Measurements from ENCODE around the gene FCHO2.

The FCHO2 gene

GRCh38 chr5:73135429-73136054 lies 179.7 kb downstream of the FCHO2 start:
- DNase-seq (ENCODE audit: low read depth), result no peak

GRCh38 chr5:73136055-73136562 lies 180.3 kb downstream of the FCHO2 start:
- no peak for DNase-seq (ENCODE audit: low read depth)

GRCh38 chr5:73137563-73138530 lies 182.0 kb downstream of the FCHO2 start:
- DNase-seq (ENCODE audit: low read depth), result no peak

- no peak for DNase-seq (ENCODE audit: low read depth)
Measured at GRCh38 chr5:73139485-73139884, 183.6 kb downstream of the FCHO2 start.
